Esophagus muscularis mucosa (tissue), 4 donors: ENCODE data around the gene RAD9A. TPM values are rescaled to one million over a fixed set of nuclear protein-coding genes. Genes with fewer than 3 reads are reported as not detected.

ENCODE experiments used
- DNase-seq: peaks from one replicate; pipeline ENCODE4 v3.0.0-alpha.2; 2017; ENCODE audit errors: extremely low spot score
- H3K27ac ChIP-seq, 4 donors: fragments of 200-600 bp; sonication (generic); replicated peaks in 1 of 4; 1 replicate in 3 of 4; 2 replicates in 1 of 4; pipeline ENCODE4 v1.5.1; 2016 to 2019; ENCODE audit warnings: mild to moderate bottlenecking in 1 of 4
- H3K27me3 ChIP-seq, 4 donors: fragments of 200-600 bp; sonication (generic); one replicate each; pipeline versions ENCODE4 v1.5.1 to v1.6.0; 2016 to 2019
- H3K36me3 ChIP-seq, 4 donors: fragments of 200-600 bp; sonication (generic); one replicate each; pipeline ENCODE4 v1.5.1; 2016 to 2019
- H3K4me1 ChIP-seq, 4 donors: fragments of 200-600 bp; sonication (generic); one replicate each; pipeline ENCODE4 v1.5.1; 2016 to 2019
- H3K4me3 ChIP-seq, 4 donors: fragments of 200-600 bp; sonication (generic); 1 replicate in 2 of 4; 2 replicates in 2 of 4; pipeline ENCODE4 v1.5.1; 2016 to 2019; ENCODE audit warnings: mild to moderate bottlenecking in 4 of 4, moderate library complexity in 1 of 4
- H3K9me3 ChIP-seq, 4 donors: fragments of 200-600 bp; sonication (generic); 1 replicate in 3 of 4; 2 replicates in 1 of 4; pipeline ENCODE4 v1.5.1; 2016 to 2019
- EP300 ChIP-seq: sonication (generic); formaldehyde crosslinking; IDR thresholded peaks from one replicate; pipeline ENCODE4 v1.6.1; 2017; ENCODE audit warnings: antibody characterized with exemption
- POLR2A ChIP-seq: fragments of 450-650 bp; IDR thresholded peaks from one replicate; pipeline ENCODE4 v1.6.1; 2017; ENCODE audit warnings: antibody characterized with exemption, moderate library complexity, mild to moderate bottlenecking, low read depth
- POLR2AphosphoS5 ChIP-seq, 2 donors: sonication (generic); formaldehyde crosslinking; IDR thresholded peaks; one replicate each; pipeline ENCODE4 v1.6.1; 2017; ENCODE audit warnings: antibody characterized with exemption in 2 of 2
- whole genome bisulfite sequencing: methylation state at CpG from one replicate; pipeline ENCODE4 v1.1.5; 2018; 5-methylcytosine and 5-hydroxymethylcytosine counted together
- intact Hi-C: fragments of 100-400 bp; cut with DNase I; formaldehyde crosslinking; loops from one replicate; pipeline ENCODE4 v1.15.1; 2023
- total RNA-seq, 4 donors: library from RNA; depleted of rRNA; stranded (reverse); fragments of >200 nt; gene quantifications; one replicate each; pipeline versions ENCODE4 v1.1.0 to v1.2.1, GENCODE V29; 2016
- TF ChIP-seq, protein P1 (sequence below), 3 experiments: fragments of 200-600 bp in 2 of 3; fragments of 450-650 bp in 1 of 3; sonication (generic) in 2 of 3; IDR thresholded peaks; one replicate each; pipeline ENCODE4 v1.5.1; 2017 to 2019; ENCODE audit warnings: antibody characterized with exemption in 3 of 3, mild to moderate bottlenecking in 2 of 3, moderate library complexity in 1 of 3

The RAD9A gene
- total RNA-seq, 4 donors from 2014 or later = 10.7 to 16.7 (median 12.7) TPM

DNA sequence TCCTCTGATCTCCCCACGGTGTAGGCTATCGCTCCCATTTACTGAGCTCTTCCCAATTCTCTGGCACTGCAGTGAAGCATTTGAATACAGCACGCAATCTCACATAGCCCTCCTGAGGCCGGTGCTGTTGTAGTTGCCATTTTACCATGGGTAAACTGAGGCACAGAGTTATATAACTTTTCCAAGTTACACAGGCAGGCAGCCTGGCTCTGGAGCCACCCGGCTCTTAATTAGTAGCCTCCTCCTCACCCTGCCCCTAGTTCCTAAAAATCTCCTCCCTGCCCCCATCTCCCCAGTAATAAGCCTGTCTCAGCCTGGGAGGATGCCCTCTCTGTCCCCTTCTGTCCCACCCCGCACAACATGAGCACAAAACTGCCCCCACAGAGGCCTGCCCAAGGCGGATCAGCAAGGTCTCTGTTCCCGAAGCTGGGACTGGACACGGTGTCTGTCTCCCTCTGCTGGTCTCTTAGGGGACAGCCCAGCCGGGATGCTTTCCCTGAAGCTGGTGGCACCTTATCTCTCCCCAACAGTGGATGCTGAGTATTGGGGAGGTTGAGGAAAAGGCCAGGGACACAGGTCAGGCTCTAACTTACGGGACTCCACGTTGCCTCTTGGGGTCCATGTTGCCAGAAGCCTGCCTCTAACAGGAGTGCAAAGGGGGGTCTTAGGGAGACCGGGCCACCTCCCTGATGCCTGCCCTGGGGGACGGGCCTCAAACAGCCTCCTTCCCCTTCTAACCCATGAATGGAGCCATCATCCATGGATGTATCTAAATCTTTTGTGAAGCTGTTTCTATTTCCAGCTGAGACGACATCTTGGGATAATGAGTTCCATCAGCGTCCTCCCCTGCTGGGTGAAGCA is 9.3 kb upstream of the RAD9A start:
- Histone ChIP-seq H3K27me3 (no peaks in the 10 kb centered on the region), H3K4me1 (peaks cover 3 to 35% (median 17%) of the 10 kb centered on the region in 4 donors), H3K36me3 (no peaks in the 10 kb centered on the region), H3K9me3 (no peaks in the 10 kb centered on the region), H3K27ac (no peak overlapping the region), H3K4me3 (no peak overlapping the region)
- WGBS = 47% methylated on average over 12 of the region's 16 CpGs
- no peak for DNase-seq
- TF ChIP-seq, protein P1, sequence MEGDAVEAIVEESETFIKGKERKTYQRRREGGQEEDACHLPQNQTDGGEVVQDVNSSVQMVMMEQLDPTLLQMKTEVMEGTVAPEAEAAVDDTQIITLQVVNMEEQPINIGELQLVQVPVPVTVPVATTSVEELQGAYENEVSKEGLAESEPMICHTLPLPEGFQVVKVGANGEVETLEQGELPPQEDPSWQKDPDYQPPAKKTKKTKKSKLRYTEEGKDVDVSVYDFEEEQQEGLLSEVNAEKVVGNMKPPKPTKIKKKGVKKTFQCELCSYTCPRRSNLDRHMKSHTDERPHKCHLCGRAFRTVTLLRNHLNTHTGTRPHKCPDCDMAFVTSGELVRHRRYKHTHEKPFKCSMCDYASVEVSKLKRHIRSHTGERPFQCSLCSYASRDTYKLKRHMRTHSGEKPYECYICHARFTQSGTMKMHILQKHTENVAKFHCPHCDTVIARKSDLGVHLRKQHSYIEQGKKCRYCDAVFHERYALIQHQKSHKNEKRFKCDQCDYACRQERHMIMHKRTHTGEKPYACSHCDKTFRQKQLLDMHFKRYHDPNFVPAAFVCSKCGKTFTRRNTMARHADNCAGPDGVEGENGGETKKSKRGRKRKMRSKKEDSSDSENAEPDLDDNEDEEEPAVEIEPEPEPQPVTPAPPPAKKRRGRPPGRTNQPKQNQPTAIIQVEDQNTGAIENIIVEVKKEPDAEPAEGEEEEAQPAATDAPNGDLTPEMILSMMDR (IDR thresholded peaks at IDR 0.05) = peak; percentile 95 to 100 (median 99)
- peak; percentile 35 to 65 for TF ChIP-seq POLR2AphosphoS5 (IDR thresholded peaks at IDR 0.05)
- TF ChIP-seq EP300 = no peak
- no peak for TF ChIP-seq POLR2A
- intact Hi-C loops = loop anchor here (2.0 to 5.0 kb wide), 3 partner anchors 26 to 120 kb away; no protein-coding TSS in a partner anchor

DNA sequence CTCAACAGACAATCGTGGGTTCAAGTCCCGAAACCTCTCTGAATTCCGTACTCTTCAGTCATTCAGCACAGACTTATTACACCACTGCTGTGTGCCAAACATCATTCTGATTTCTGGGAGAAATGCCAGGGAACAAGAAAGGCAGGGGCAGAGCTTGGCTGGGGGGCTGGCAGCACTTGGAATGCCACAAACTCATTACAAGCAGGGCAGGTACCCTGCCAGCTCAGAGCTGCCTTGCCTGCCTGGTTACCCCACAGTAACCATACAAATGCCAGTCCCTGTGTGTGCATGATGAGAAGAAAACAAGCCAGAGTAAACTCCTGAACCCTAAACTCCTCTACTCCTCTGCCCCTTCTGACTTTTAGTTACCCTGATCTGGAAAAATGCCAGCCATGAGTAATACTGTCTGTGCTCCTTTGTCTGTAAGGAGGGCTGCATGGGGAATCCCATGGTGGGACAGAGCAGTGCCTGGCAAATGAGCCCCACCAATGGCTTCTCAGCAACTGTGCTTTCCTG is 6.9 kb upstream of the RAD9A start:
- H3K9me3 ChIP-seq = no peaks in the 10 kb centered on the region
- H3K4me1 ChIP-seq = peaks cover 3 to 34% (median 17%) of the 10 kb centered on the region in 4 donors
- no peak overlapping the region for H3K4me3 ChIP-seq
- no peaks in the 10 kb centered on the region for H3K27me3 ChIP-seq
- WGBS = 56% methylated on average over 3 of the region's 3 CpGs
- peak overlapping the region in 1 of 4 donors; percentile 15 for H3K27ac ChIP-seq
- TF ChIP-seq POLR2A = no peak
- TF ChIP-seq, protein P1 (IDR thresholded peaks at IDR 0.05) = no peak
- peak in 1 of 2 donors; percentile 17 for TF ChIP-seq POLR2AphosphoS5 (IDR thresholded peaks at IDR 0.05)
- no peak for TF ChIP-seq EP300
- no peak for DNase-seq
- H3K36me3 ChIP-seq = no peaks in the 10 kb centered on the region
- intact Hi-C loops = loop anchor here (5.0 kb wide), 2 partner anchors 38 to 123 kb away; no protein-coding TSS in a partner anchor

DNA sequence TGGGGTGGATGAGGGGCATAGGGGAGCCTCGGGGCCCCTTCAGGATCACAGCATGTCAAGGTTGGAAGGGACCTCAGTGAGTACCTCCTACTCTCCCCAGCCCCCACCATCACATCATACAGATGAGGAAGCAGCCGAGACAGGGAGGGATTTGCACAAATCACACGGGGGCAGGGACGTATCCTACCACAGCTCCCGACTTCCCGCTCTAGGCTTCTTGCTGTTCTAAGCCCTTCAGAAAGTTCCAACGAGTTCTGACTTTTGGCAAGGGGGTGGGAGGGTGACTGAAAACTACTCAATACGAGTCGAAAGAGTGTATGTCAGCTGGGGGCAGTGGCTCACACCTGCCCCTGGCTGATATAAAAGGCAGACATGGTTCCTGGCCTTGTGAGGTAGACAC is 4.7 kb upstream of the RAD9A start:
- TF ChIP-seq, protein P1 (IDR thresholded peaks at IDR 0.05) = no peak
- TF ChIP-seq POLR2AphosphoS5 (IDR thresholded peaks at IDR 0.05) (no peak), EP300 (no peak), POLR2A (no peak)

DNA sequence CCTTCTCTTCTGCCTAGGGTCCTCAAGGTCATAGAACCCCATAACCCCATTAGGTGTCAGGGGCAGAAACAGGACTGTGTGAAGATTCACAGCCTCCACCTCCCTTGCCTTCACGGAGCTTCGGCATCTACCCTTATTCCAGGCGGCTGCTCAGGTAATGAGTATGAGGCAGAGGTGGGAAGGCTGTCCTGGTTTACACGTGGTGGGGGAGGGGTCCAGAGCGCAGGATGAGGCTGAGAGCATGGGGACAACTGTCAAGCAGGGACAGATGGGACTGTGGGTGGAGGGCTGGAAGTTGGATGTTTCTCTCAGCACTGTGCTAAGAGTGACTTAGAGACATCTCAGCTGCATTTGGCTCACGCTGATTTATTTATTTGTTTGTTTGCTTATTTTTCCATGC is 4.3 kb upstream of the RAD9A start:
- H3K4me3 ChIP-seq = no peak overlapping the region
- peaks cover 16 to 45% (median 35%) of the 10 kb centered on the region in 4 donors for H3K4me1 ChIP-seq
- no peaks in the 10 kb centered on the region for H3K27me3 ChIP-seq
- DNase-seq = no peak
- H3K9me3 ChIP-seq = no peaks in the 10 kb centered on the region
- no peaks in the 10 kb centered on the region for H3K36me3 ChIP-seq
- no peak overlapping the region for H3K27ac ChIP-seq
- intact Hi-C loops = no loop called here
- 74% methylated on average over 6 of the region's 6 CpGs for WGBS
- TF ChIP-seq, protein P1 (IDR thresholded peaks at IDR 0.05) = no peak
- TF ChIP-seq EP300 (no peak), POLR2A (no peak), POLR2AphosphoS5 (IDR thresholded peaks at IDR 0.05) (no peak)

More for the DNA sequence above, 4.7 kb upstream of the RAD9A start:
- Histone ChIP-seq H3K9me3 (no peaks in the 10 kb centered on the region), H3K27ac (no peak overlapping the region), H3K4me1 (peaks cover 15 to 45% (median 33%) of the 10 kb centered on the region in 4 donors), H3K36me3 (no peaks in the 10 kb centered on the region), H3K27me3 (no peaks in the 10 kb centered on the region), H3K4me3 (no peak overlapping the region)
- no peak for DNase-seq
- WGBS = 43% methylated on average over 6 of the region's 9 CpGs
- intact Hi-C loops = no loop called here
